WTC11 (cell line): Measurements from ENCODE around the gene SAXO2.
"Not testable (repeated sequence)": the region's sequence is repeated elsewhere in the genome, so short reads cannot be mapped to it uniquely, and the experiment has no call there.

ENCODE experiments used
- AFF4 ChIP-seq: sonication (generic); formaldehyde crosslinking; IDR thresholded peaks from 2 replicates; pipeline ENCODE4 v1.8.1; 2023; ENCODE audit warnings: mild to moderate bottlenecking, missing genetic modification reagents, borderline replicate concordance
- CBFB ChIP-seq: sonication (generic); formaldehyde crosslinking; IDR thresholded peaks from 2 replicates; pipeline ENCODE4 v1.8.1; 2022; ENCODE audit warnings: mild to moderate bottlenecking, low read depth, missing genetic modification reagents
- CREB1 ChIP-seq: sonication (generic); formaldehyde crosslinking; IDR thresholded peaks from 2 replicates; pipeline ENCODE4 v1.8.0; 2023; ENCODE audit warnings: mild to moderate bottlenecking, missing genetic modification reagents
- CTCF ChIP-seq: fragments of 200-600 bp; IDR thresholded peaks from 2 replicates; pipeline ENCODE4 v1.8.0; 2022; ENCODE audit warnings: antibody characterized with exemption
- USF2 ChIP-seq: sonication (generic); formaldehyde crosslinking; IDR thresholded peaks from 2 replicates; pipeline ENCODE4 v1.8.1; 2023; ENCODE audit warnings: mild to moderate bottlenecking, missing genetic modification reagents, moderate library complexity

- TF ChIP-seq CBFB; CREB1 (CRISPR knock-in tag); AFF4 (CRISPR knock-in tag); USF2; CTCF: not testable (repeated sequence)
Observed at GRCh38 chr15:82248261-82248660, 14.4 kb upstream of the SAXO2 start.
